ENCODE data around the gene DSCAM. TPM values are rescaled to one million over a fixed set of nuclear protein-coding genes. Genes with fewer than 3 reads are reported as not detected.

Gene DSCAM
- total RNA-seq, 2 experiments from 2014 or later = not detected

GRCh38 chr21:40845441-40845995 is 1.4 kb downstream of the DSCAM start:
- Mint-ChIP-seq H3K4me3 (no peak overlapping the region), H3K9me3 (no peaks in the 10 kb centered on the region), H3K36me3 (ENCODE audit: low read depth) (no peaks in the 10 kb centered on the region), H3K27me3 (peaks cover 74% of the 10 kb centered on the region), H3K27ac (no peak overlapping the region), H3K4me1 (ENCODE audit: low read depth) (no peaks in the 10 kb centered on the region)
- Histone ChIP-seq H3K27me3 (ENCODE audit: control insufficient read depth in 1 of 2, insufficient read depth in 2 of 2, low read length in 2 of 2) (peaks cover 28 to 39% of the 10 kb centered on the region in 2 experiments), H3K4me1 (ENCODE audit: insufficient read depth, low read length) (no peaks in the 10 kb centered on the region), H3K36me3 (ENCODE audit: insufficient read depth, low read length) (no peaks in the 10 kb centered on the region), H3K27ac (ENCODE audit: low read depth in 1 of 2, low read length in 2 of 2) (no peak overlapping the region), H3K4me3 (ENCODE audit: low read length) (no peak overlapping the region), H3K9me3 (ENCODE audit: control insufficient read depth in 1 of 2, insufficient read depth in 1 of 2, low read length in 2 of 2) (peaks cover 0 to 22% of the 10 kb centered on the region in 2 experiments)
- CTCF ChIA-PET = no interaction called here
- DNase-seq (no peak), ATAC-seq (ENCODE audit: poor library complexity) (no peak)
- intact Hi-C loops (cut with DNase I, micrococcal nuclease) = no loop called here
- TF ChIP-seq CTCF (IDR thresholded peaks at IDR 0.05) = no peak
- POLR2A ChIA-PET = no interaction called here

GRCh38 chr21:40844935-40845334 is 2.0 kb downstream of the DSCAM start:
- no peaks in the 10 kb centered on the region for H3K36me3 Mint-ChIP-seq (ENCODE audit: low read depth)
- Histone ChIP-seq H3K4me1 (ENCODE audit: insufficient read depth, low read length) (no peaks in the 10 kb centered on the region), H3K9me3 (ENCODE audit: control insufficient read depth in 1 of 2, insufficient read depth in 1 of 2, low read length in 2 of 2) (peaks cover 0 to 22% of the 10 kb centered on the region in 2 experiments), H3K4me3 (ENCODE audit: low read length) (no peak overlapping the region), H3K27me3 (ENCODE audit: control insufficient read depth in 1 of 2, insufficient read depth in 2 of 2, low read length in 2 of 2) (peaks cover 32 to 40% of the 10 kb centered on the region in 2 experiments), H3K36me3 (ENCODE audit: insufficient read depth, low read length) (no peaks in the 10 kb centered on the region), H3K27ac (ENCODE audit: low read depth in 1 of 2, low read length in 2 of 2) (no peak overlapping the region)
- ATAC-seq (ENCODE audit: poor library complexity) (no peak), DNase-seq (no peak)
- no peak overlapping the region for H3K27ac Mint-ChIP-seq
- intact Hi-C loops (cut with DNase I, micrococcal nuclease) = no loop called here
- H3K4me1 Mint-ChIP-seq (ENCODE audit: low read depth) = no peaks in the 10 kb centered on the region
- no peak overlapping the region for H3K4me3 Mint-ChIP-seq
- H3K27me3 Mint-ChIP-seq = peaks cover 75% of the 10 kb centered on the region
- no peak for TF ChIP-seq CTCF (IDR thresholded peaks at IDR 0.05)
- CTCF ChIA-PET = no interaction called here
- no peaks in the 10 kb centered on the region for H3K9me3 Mint-ChIP-seq
- POLR2A ChIA-PET = no interaction called here

- Histone ChIP-seq H3K9me3 (ENCODE audit: control insufficient read depth in 1 of 2, insufficient read depth in 1 of 2, low read length in 2 of 2) (peaks cover 0 to 12% of the 10 kb centered on the region in 2 experiments), H3K36me3 (ENCODE audit: insufficient read depth, low read length) (no peaks in the 10 kb centered on the region), H3K27ac (ENCODE audit: low read depth in 1 of 2, low read length in 2 of 2) (no peak overlapping the region), H3K4me1 (ENCODE audit: insufficient read depth, low read length) (no peaks in the 10 kb centered on the region), H3K27me3 (ENCODE audit: control insufficient read depth in 1 of 2, insufficient read depth in 2 of 2, low read length in 2 of 2) (peaks cover 21 to 34% of the 10 kb centered on the region in 2 experiments), H3K4me3 (ENCODE audit: low read length) (no peak overlapping the region)
- Mint-ChIP-seq H3K27me3 (peaks cover 73% of the 10 kb centered on the region), H3K9me3 (no peaks in the 10 kb centered on the region), H3K4me3 (no peak overlapping the region), H3K36me3 (ENCODE audit: low read depth) (no peaks in the 10 kb centered on the region), H3K4me1 (ENCODE audit: low read depth) (no peaks in the 10 kb centered on the region), H3K27ac (no peak overlapping the region)
- no peak for TF ChIP-seq CTCF (IDR thresholded peaks at IDR 0.05)
- ATAC-seq (ENCODE audit: poor library complexity) = no peak
- ChIA-PET CTCF (no interaction called here), POLR2A (no interaction called here)
- no peak for DNase-seq
- intact Hi-C loops (cut with DNase I, micrococcal nuclease) = no loop called here
Observed at GRCh38 chr21:40842197-40842552, 4.8 kb downstream of the DSCAM start.
